Fibroblast of skin of abdomen (primary cell): Measurements from ENCODE around the gene NSL1.

Experiments
- DNase-seq: peaks from one replicate; pipeline ENCODE4 v3.0.0-alpha.2; 2013

The NSL1 gene

DNA sequence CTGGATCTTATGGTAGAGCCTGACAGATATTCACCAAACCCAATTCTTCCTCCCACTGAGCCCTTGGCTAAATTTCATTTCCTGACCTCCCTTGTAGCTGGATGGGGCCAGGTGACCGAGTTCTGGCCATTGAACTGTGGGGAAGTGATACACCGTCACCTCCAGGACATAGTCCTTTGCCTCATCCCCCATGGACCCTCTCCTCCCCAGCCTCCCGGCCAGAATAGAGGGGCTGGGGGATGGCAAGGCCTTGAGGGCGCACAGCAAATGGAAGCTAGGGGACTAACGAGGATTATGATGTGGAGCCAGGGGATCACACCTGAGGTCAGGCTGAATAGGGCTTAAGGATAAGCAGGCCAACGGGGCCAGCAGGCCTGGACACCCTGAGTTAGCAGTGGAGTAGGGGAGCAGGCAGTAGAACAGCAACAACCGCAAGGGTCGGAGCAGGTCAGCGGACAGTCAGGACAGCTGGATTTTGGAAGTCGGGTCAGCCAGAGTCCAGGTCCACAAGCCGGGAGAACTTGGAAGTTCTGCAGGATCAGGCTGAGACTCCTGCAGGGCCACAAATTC lies 107.0 kb downstream of the NSL1 start:
- DNase-seq = no peak

DNA sequence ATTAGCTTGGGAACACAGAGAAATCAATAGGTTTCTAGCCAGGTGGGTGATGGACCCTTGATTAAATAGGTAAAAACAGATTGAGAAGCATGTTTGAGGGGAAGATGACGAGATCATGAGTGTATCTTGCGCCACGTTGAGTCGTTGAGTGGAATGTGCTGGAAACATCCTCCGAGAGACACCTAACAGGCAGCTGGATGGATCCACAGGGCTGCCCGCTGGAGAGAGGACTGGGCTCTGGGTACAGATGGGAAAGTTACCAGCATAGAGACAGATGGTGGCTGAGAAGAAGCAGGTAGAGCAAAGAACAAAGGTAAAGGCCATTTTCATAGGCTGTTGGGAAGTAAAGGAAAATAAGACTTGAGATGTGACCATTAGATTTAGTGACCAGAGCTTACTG lies 107.5 kb downstream of the NSL1 start:
- DNase-seq = no peak

DNA sequence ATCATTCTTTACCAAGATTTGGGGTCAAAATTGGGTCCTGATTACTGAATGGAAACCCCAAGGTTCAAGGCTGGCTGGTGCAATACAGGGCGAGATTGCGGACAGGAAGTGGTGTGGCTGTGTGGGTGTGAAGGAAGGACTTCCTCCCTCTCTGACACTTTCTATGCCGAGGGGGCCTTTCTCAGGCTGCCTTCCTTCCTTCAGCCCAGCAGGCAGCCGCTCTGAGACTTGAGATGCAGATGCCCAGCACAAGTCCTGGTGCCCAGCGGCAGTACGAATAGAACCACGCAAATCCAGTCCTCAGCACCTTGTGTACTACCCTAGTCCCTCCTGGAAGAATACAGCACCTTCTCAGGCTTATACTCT lies 108.2 kb downstream of the NSL1 start:
- DNase-seq = no peak

DNA sequence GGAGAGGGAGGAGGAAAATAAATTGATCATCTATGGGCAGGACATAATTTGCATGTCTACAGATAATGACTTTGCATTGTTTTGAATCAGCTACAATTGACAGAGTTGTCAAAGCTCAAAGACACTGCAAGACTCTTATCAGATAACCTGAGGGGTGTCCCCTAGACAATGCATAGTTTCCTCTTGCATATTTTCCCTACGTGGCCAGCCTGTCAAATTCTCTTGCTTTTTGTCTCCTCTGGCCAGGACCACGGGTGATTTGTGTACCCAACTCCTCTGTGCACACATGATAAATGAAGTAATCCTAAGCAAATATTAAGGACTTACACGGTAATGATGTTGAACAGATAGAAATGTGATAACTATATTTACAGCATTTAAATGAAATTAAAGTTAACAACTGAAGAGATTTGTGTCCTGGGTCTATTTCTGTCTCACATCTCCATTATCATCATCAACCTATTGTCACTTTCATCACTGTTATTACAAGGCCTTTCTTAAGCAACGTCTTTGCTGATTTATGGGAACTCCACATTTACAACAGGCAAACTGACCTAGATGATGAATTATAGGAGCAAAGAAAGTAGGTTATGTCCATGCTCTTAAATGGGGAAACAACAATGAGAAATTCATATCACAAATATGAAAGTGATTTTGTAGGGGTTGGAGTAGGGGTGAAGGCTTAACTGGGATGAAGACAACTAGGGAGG lies 110.7 kb downstream of the NSL1 start:
- DNase-seq = no peak

DNA sequence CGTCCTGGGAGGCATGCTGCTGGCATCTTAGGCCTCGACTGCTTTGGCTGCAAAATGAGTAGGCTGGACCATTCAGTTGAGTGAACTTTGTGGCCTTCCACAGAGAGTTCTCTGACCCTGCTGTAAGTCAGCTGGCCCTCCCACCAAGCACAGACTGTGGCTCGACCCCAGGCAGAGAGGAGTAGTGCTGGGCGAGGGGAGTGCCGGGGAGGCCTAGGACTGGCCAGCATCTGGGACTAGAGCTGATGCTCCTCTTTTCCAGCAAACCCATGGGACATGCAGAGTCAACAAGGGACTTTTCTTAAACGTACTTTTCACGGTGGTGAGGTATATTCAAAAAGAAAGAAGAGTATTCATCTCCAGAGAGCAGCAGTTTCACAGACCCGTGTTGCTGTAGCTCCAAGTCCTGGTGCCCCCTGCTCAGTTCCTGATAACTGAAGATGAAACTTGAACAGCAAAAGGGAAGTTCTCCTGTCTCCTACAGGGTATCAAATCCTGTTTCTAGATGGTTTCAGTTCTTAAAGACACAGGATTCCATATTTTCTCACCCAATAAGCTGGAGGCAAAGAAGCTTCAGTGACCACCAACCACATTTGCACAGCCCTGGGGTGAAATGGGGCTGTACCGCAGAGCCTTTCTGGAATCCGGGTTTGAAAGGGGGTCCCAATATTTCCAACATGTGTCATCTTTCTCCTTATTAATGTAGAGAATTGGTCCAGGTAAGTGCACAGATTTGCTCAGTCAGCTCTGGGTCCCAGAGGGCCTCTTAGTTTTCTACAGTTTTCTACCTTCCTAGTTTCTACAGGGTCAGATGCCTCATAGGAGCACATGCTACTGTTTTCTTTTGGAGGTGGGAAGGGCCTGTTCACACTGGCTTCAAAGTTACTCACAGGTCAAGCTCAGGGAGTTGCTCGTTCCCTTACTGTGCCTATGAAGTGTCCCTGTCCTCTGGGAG lies 112.8 kb downstream of the NSL1 start:
- DNase-seq = no peak

DNA sequence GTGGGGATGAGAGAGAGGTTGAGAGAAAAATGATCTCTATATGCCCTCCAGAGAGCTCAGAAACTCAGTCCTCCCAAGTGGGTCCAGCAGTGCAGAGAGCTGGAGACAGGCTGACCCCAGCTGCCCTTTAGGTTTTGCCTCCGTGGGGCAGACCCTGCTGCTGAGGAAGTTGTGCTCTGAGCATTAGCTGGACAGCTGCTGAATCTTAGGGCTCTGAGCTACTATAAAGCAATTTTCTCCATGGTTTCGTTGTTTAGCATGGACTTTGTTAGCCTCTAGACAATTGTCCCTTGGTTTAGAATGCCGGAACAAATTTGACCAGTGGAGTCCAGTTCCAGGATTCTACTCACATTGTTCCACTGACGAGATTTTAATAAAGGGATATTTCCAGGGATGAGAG lies 114.0 kb downstream of the NSL1 start:
- no peak for DNase-seq

DNA sequence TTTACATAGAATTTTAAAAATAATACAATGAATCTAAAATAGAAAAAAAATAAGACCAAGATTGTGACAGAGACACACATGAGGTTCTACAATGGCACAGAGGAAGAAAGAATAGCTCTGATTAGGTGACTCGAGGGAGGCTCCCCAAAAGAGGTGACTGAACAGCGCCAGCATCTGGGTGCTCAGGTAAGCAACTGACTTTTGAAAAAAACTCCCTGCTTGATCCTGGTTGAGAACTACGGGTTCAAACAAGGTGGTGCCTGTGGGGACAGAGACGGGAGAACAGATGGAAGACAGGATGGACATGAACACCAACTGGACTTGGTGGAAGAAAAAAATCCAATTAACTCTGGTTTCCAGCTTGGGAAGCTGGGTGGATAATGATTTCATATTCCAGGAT lies 114.4 kb downstream of the NSL1 start:
- DNase-seq = no peak
